Subcutaneous abdominal adipose tissue (tissue), 5 donors: ENCODE results near the gene JDP2.

Experiments used
- H3K27ac ChIP-seq: one replicate; pipeline ENCODE4 v1.7.0; 2013; ENCODE audit warnings: low read depth, mild to moderate bottlenecking, inconsistent platforms, low read length, moderate library complexity
- H3K27me3 ChIP-seq, 5 donors: one replicate each; pipeline ENCODE4 v1.7.0; 2013; ENCODE audit warnings: low read length in 5 of 5, inconsistent platforms in 1 of 5; ENCODE audit not compliant: control insufficient read depth in 5 of 5, insufficient read depth in 4 of 5
- H3K36me3 ChIP-seq, 5 donors: one replicate each; pipeline ENCODE4 v1.7.0; 2013; ENCODE audit warnings: low read length in 5 of 5; ENCODE audit not compliant: control insufficient read depth in 5 of 5, insufficient read depth in 5 of 5
- H3K4me1 ChIP-seq, 5 donors: one replicate each; pipeline ENCODE4 v1.7.0; 2013; ENCODE audit warnings: low read length in 5 of 5, mild to moderate bottlenecking in 3 of 5, moderate library complexity in 1 of 5; ENCODE audit not compliant: control insufficient read depth in 5 of 5, insufficient read depth in 5 of 5
- H3K4me3 ChIP-seq, 5 donors: one replicate each; pipeline ENCODE4 v1.7.0; 2013; ENCODE audit warnings: low read length in 5 of 5, low read depth in 1 of 5
- H3K9ac ChIP-seq, 5 donors: one replicate each; pipeline ENCODE4 v1.7.0; 2013; ENCODE audit warnings: low read length in 5 of 5, mild to moderate bottlenecking in 4 of 5, moderate library complexity in 3 of 5
- H3K9me3 ChIP-seq, 5 donors: one replicate each; pipeline ENCODE4 v1.7.0; 2013; ENCODE audit warnings: low read length in 5 of 5; ENCODE audit not compliant: control insufficient read depth in 5 of 5
- donor health status: healthy.
- donor health status: healthy.
- donor health status: healthy.
- donor health status: healthy.
- donor health status: healthy.

JDP2 gene

DNA sequence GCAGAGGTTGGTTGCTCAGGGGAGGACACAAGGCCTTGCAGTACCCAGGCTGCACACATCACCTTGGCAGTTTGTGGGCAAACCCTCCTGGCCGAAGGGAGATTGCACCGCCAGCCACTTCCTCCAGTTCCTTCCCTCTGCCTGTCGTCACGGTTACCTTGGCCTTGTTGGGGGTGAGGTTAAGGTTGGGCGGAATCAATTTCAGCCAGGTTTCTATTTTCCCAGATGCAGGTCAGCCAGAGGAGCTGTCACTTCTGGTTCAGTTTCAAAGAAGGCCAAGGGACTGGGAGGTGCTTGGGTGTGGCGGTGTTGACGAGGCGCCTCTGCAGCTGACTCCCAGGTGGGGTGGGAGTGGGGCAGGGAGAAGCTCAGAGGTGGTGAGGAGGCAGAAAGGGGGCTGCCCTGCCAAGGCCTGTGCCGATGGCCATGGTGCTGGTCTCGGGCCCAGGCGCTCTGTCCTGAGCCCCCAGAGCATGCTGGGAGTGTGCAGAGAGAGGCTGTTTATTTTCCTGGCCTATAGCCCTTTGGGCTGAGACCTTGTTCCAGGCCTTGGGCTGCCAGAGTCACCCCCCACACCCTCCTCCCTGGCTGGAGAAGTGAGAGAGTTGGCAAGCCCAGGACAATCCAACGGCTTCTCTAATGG is 31.4 kb downstream of the JDP2 start:
- H3K36me3 ChIP-seq: peaks cover 4 to 67% (median 39%) of the 10 kb centered on the region in 5 donors
- H3K9me3 ChIP-seq: no peaks in the 10 kb centered on the region
- H3K4me3 ChIP-seq: no peak overlapping the region
- H3K27ac ChIP-seq: peak overlapping the region; percentile 23
- no peaks in the 10 kb centered on the region for H3K27me3 ChIP-seq
- peaks cover 11 to 56% (median 44%) of the 10 kb centered on the region in 5 donors for H3K4me1 ChIP-seq
- peak overlapping the region in 2 of 5 donors; percentile 18 to 49 for H3K9ac ChIP-seq

DNA sequence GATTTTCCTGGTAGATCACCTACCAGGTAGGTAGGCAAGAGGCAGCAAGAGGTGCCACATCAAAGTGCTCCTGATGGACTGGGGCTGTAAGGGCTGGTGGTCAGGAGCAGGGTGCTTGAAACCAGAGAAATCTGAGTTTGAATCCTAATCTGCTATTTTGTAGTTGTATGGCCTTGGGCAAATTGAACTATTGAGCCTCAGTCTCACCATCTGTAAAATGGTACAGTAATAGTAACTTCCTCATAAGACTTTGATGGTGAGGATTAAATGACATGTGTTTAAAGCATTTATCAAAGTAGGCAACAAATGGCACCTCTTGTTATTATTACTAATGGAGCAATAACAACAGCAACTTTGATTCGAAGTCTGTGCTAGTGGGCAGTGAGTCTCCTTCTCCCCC is 32.0 kb downstream of the JDP2 start:
- H3K4me3 ChIP-seq: no peak overlapping the region
- H3K36me3 ChIP-seq: peaks cover 4 to 68% (median 45%) of the 10 kb centered on the region in 5 donors
- H3K4me1 ChIP-seq: peaks cover 9 to 50% (median 39%) of the 10 kb centered on the region in 5 donors
- H3K27me3 ChIP-seq: no peaks in the 10 kb centered on the region
- no peak overlapping the region for H3K9ac ChIP-seq
- H3K27ac ChIP-seq: peak overlapping the region; percentile 23
- H3K9me3 ChIP-seq: no peaks in the 10 kb centered on the region

DNA sequence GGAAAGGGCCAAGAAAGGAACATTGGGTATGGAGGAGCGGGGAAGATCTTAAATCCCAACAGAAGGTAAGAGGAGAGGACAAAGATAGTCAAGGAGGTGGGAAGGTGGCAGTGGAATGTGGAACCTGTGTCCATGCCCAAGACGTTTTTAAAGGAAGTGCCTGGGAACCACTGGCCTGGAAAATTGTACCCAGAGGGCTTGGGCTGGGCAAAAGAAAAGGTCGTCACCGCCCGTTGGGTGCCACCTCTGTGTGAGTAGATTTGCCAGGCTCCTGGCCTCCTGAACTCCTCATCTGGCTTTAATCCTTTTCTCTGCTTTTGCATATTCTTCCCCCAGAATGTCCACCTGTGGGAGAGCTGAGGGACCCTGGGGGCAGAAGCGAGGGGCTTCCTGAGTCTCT is 32.6 kb downstream of the JDP2 start:
- no peak overlapping the region for H3K9ac ChIP-seq
- H3K27me3 ChIP-seq: no peaks in the 10 kb centered on the region
- no peak overlapping the region for H3K4me3 ChIP-seq
- no peak overlapping the region for H3K27ac ChIP-seq
- H3K36me3 ChIP-seq: peaks cover 4 to 67% (median 47%) of the 10 kb centered on the region in 5 donors
- H3K4me1 ChIP-seq: peaks cover 7 to 44% (median 33%) of the 10 kb centered on the region in 5 donors
- no peaks in the 10 kb centered on the region for H3K9me3 ChIP-seq

DNA sequence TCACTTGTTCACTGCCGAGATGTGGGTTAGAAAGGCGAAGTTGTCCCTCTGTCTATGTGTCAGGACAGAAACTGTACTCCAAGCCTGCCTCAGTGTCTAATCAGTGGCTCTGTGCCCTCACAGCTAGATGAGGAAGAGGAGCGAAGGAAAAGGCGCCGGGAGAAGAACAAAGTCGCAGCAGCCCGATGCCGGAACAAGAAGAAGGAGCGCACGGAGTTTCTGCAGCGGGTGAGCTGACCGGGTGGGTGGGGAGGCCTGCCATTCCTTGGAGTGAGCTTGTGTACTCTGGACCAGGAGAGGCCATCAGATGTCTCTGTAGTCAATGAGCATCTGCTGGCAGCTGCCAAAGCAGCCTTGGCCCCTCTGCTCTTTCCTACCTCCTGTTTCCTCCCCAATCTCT is 33.5 kb downstream of the JDP2 start:
- Histone ChIP-seq H3K4me1 (peaks cover 7 to 37% (median 27%) of the 10 kb centered on the region in 5 donors), H3K36me3 (peaks cover 4 to 63% (median 47%) of the 10 kb centered on the region in 5 donors), H3K9ac (no peak overlapping the region)

DNA sequence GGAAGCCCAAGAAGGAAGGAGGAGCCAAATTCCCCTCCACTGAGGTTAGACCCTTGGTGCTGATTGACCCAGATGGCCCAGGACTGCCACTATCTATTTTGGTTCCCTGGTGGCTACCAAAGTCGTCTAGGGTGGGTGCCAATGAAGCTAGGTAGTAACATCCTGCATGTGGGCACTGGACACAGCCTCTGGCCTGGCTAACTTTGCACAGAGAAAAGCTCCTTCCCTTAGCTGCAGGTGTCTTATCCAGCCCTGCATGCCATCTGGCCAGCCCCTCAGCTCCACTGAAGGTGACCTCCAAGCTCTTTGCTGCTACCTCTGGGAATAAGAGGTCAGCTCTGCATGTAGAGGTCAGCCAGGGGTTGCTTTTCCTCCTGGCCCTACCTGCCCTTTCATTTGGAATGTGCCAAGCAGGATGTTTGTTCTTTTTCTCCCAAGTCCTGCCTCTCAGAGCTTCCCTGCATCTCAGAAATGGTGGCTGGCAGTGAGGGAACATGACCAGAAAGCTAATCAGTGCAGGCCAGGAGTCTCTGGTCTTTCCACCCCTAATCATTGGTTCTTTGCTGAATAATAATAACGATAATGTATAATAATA is 34.0 kb downstream of the JDP2 start:
- Histone ChIP-seq H3K9me3 (no peaks in the 10 kb centered on the region), H3K27ac (no peak overlapping the region), H3K4me3 (no peak overlapping the region), H3K9ac (no peak overlapping the region), H3K27me3 (no peaks in the 10 kb centered on the region), H3K4me1 (peaks cover 7 to 33% (median 27%) of the 10 kb centered on the region in 5 donors), H3K36me3 (peaks cover 4 to 65% (median 42%) of the 10 kb centered on the region in 5 donors)

More for the DNA sequence above, 33.5 kb downstream of the JDP2 start:
- no peak overlapping the region for H3K27ac ChIP-seq
- H3K9me3 ChIP-seq: no peaks in the 10 kb centered on the region
- H3K4me3 ChIP-seq: no peak overlapping the region
- H3K27me3 ChIP-seq: no peaks in the 10 kb centered on the region

DNA sequence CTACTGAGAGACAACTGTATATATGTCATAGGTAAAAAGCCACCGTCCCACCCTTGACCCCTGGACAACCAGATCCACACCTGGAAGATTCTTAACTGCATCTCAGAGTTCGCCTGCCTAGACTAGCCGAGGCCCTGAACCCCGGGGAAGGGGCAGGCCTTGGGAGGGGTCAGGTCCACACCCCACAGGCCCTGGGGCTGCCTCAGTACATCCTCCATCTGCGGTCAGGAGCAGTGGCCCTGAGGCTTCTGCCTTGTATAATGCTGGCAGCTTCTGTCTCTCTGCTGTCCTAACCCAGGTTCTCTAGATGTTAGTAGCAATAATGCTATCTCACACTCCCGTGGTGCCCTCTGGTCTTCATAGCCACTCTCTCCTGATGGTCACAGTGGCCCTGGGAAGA is 36.8 kb downstream of the JDP2 start:
- Histone ChIP-seq H3K9me3 (no peaks in the 10 kb centered on the region), H3K27me3 (no peaks in the 10 kb centered on the region), H3K27ac (no peak overlapping the region), H3K4me1 (peaks cover 3 to 37% (median 30%) of the 10 kb centered on the region in 5 donors), H3K9ac (peak overlapping the region in 1 of 5 donors; percentile 34), H3K4me3 (no peak overlapping the region), H3K36me3 (peaks cover 4 to 73% (median 58%) of the 10 kb centered on the region in 5 donors)

DNA sequence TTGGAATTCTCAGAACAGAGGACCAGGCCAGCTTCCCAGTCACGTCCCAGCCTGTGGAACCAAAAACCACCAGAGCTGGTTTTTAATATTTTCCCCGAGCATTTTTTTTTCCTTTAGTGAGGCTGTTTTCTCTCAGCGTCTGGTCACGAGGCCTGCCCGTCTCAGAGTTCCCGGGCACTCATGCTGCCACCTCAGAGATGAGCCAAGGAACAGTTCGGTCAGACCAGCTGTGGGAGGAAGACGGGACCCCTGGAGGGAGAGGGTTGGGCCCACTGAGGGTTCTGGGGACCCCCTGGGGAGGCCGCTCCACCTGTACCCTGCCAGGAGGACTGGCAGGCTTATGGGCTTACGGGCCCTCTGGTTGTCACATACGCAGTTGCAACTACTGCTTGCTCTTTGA is 39.9 kb downstream of the JDP2 start:
- Histone ChIP-seq H3K36me3 (peaks cover 8 to 76% (median 66%) of the 10 kb centered on the region in 5 donors), H3K9ac (peak overlapping the region in 1 of 5 donors; percentile 21), H3K4me1 (peaks cover 1 to 33% (median 24%) of the 10 kb centered on the region in 5 donors), H3K27ac (peak overlapping the region; percentile 62), H3K9me3 (no peaks in the 10 kb centered on the region), H3K4me3 (no peak overlapping the region), H3K27me3 (no peaks in the 10 kb centered on the region)

DNA sequence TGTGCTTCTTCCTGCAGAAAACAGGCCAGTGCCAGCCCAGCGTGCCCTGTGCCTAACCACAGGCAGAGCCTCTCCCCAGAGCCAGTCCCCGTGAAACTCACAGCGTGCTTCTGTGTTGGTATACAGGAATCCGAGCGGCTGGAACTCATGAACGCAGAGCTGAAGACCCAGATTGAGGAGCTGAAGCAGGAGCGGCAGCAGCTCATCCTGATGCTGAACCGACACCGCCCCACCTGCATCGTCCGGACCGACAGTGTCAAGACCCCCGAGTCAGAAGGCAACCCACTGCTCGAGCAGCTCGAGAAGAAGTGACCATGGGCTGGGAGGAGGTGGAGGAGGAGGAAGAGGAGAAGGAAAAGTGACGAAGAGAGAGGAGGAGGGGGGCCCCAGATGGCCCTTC is 41.3 kb downstream of the JDP2 start:
- Histone ChIP-seq H3K9ac (no peak overlapping the region), H3K36me3 (peaks cover 12 to 71% (median 63%) of the 10 kb centered on the region in 5 donors), H3K27ac (peak overlapping the region; percentile 62)

DNA sequence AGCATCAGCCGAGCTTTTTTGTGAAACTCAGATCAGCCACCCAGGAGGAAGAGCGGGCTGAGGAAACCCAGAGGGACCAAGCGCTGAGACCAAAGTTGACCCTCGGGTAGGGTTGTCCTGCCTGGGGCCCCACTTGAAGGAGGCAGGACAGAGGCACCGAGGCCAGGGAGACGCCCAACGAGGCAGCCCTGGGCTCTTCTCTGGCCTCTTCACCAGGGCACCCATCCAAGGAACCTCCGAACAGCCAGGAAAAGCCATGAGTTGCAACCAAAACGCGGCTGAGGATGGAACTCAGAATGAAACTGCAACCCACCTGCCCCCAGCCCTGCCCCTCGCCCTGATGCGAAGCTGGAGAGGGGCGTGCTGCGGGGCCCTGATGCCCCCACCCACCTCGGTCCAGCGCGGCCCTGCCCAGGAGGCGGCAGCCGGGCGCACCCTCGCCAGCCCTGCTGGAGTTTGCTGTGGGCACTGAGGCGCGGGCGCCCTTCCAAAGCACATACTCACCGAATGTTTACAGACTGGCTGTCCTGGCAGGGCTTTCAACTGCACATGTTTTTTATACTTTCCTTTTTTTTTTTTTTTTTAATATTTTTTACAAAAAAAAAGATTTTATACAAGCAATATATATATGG is 41.9 kb downstream of the JDP2 start:
- Histone ChIP-seq H3K27me3 (no peaks in the 10 kb centered on the region), H3K27ac (no peak overlapping the region), H3K4me3 (no peak overlapping the region), H3K9me3 (no peaks in the 10 kb centered on the region), H3K9ac (no peak overlapping the region), H3K36me3 (peaks cover 12 to 68% (median 58%) of the 10 kb centered on the region in 5 donors), H3K4me1 (peaks cover 1 to 33% (median 24%) of the 10 kb centered on the region in 5 donors)

More for the DNA sequence above, 41.3 kb downstream of the JDP2 start:
- H3K27me3 ChIP-seq: no peaks in the 10 kb centered on the region
- no peak overlapping the region for H3K4me3 ChIP-seq
- no peaks in the 10 kb centered on the region for H3K9me3 ChIP-seq
- H3K4me1 ChIP-seq: peaks cover 1 to 33% (median 24%) of the 10 kb centered on the region in 5 donors

DNA sequence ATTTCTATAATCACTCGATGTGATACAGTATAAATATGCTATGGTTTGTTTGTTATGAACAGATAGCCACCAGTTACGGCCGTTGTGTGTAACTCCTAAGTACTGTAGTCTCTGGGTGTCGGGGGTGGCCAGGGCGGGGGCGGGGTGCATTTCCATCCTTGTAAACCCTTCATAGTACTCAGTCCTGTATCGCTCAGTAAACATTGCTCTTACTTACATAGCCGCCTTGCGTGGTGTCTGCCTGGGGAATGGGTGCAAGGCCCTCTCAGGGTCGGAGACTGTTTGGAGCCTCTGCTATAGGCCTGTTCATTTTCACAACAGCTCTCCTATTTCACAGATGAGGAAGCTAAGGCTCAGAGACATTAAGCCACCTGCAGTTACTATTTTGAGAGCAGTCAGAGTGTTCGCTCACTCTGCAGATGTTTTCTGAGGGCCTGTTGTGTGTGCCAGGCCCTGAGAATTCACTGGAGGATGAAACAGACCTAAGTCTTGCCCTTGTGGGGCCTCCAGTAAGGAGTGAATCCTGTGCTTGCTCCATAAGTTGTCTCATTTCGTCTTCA is 42.5 kb downstream of the JDP2 start:
- no peaks in the 10 kb centered on the region for H3K9me3 ChIP-seq
- H3K4me3 ChIP-seq: no peak overlapping the region
- peaks cover 1 to 33% (median 24%) of the 10 kb centered on the region in 5 donors for H3K4me1 ChIP-seq
- peaks cover 12 to 70% (median 60%) of the 10 kb centered on the region in 5 donors for H3K36me3 ChIP-seq
- no peaks in the 10 kb centered on the region for H3K27me3 ChIP-seq
- H3K9ac ChIP-seq: no peak overlapping the region
- H3K27ac ChIP-seq: peak overlapping the region; percentile 24
